DMS153 treated with DMSO at 0.1 percent for 48 hours (cell line): ENCODE results near the gene ZBTB16.

Experiments used
- DNase-seq: peaks from one replicate; lab custom pipeline; 2025; ENCODE audit not compliant: unreplicated experiment; lab: John Stamatoyannopoulos, UW

ZBTB16 gene

DNA sequence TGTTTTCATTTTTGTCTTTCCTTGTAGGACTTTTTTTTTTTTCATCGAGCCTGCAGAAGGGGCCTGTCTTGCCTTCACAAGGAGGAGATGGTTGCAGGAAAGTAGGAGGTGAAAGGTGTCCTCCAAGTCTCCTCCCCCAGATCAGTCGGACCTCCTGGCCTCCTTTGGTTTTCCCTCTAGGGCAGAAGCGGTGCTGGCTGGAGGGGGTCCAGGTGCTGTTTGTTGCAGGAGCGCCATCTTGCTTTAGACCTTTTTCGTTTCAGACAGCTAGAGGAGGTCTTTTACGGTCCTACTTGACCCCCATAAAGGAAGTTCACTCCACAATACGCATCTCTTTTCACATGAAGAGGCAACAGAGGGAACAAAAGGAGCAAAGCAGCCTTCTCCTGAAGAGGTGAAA lies 66.0 kb downstream of the ZBTB16 start:
- DNase-seq, result no peak

DNA sequence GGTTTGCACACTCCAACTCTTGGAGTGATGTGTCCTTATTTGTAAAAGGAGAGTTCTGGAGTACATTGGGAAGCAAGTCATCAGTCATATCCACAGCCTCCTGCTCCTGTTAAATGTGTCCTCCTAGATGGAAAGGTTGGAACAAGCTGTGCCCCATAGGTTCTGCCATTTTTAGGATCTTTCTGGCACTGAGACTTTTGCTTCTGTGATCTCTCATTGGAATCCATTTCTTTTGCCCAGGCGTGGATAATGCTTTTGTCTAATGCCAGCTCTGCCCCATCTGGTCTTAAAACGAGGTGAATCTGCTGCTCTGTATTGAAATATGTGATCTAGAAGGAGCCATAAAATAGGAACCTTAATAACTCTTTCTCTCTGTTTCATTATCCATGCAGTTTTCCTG lies 66.4 kb downstream of the ZBTB16 start:
- no peak for DNase-seq

DNA sequence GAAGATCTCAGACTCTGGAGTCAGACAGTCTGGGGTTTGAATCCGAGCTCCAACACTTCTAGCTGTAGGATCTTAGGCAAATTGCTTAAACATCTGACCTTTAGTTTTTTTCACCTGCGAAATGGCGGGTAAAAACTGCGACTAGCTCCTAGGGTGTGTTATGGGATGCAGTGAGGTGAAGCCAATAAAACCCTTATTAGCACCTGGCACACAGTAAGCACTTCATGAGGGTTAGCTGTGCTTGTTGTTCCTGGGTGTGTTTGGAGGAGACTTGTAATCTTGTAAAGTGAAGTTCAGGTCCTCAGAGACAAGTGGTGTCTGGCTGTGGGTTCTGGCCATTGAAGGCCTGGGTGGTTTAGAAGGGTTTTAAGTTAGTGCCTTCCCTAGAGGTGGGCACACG lies 68.9 kb downstream of the ZBTB16 start:
- no peak for DNase-seq

DNA sequence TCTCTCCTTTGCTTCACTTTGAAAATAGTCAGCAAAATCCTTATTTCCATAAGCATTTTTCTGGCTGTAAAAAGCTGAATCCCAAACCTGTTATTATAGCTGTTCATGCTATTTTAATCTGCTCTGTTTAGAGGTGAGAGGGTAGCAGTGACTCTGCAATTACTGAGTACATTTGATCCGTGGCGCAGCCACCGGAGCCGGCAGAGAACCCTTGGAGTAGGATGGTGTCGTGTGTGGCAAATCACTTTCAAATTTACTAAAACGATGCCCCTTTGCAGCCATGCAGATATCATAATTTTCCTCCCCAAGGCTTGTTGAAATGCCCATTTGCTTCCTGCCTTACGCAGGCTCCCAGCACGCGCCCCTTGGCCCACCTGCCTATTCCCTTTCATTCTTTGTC lies 69.6 kb downstream of the ZBTB16 start:
- DNase-seq, result no peak

DNA sequence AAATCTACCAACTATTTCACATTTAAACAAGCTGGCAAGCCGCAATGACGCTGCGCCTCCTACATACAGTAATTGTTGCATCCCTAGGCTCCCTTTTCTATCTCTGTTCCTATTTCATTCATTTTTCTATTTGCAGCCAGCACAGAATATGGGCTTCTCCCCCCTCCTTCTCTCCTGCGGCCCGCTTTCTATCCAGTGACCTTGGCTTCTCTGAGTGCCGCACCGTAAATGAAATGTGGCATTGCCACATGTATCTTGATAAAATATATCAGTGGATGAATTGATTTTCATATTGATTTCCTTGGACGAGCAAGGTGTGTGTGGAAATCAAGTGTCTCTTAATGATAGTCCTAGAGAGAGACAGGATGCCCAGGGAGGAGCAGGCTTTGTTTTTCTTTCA lies 70.2 kb downstream of the ZBTB16 start:
- no peak for DNase-seq

DNA sequence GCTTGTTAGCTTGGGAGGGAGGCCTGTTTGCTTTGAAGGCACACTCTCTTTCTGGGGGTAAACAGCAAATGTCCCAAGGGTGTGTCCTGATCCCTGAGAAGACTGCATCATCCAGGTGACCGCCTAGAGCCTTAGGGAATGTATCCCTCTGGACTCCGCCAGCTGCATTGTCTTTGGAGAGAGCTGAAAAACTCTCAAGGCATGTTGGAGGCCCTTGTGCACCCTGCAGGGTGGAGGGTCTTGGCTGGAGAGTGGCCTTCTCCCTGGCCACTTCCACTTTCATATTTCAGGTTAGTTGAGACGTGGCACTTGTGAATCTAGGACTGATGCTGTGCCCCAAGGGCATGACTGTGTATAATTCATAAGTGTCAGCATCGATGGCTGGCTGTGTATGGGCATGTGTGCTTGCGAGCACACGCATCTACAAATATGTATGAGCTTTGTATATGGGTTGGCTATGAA lies 70.6 kb downstream of the ZBTB16 start:
- no peak for DNase-seq

DNA sequence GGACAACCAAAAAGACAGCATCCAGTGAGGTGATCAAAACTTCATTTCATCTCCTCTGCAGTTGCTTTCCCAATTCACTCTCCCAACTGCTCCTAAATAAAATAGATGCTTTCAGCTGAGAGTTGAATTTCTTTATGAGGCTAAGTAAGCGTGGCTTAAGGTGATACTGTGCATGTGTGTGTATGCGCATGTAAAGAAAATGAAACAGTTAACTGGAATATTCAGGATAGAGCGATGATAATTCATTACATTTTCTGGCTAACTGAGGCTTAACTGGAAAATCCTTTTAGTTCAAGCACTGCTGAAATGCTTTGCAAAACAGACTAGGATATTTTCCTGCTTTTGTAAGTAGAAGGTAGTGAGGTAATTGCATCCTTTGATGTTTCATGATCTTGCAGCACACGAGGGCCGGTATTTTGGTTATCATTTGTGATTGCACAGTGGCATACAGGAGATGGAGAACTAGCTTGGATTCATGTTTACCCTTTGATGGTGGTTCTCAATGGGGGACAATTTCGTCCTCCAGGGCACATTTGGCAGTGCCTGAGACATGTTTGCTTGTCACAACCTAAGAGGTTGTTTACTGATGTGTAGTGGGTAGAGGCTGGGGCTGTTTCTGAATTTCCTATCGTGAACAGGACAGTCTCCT lies 71.2 kb downstream of the ZBTB16 start:
- DNase-seq, result no peak

DNA sequence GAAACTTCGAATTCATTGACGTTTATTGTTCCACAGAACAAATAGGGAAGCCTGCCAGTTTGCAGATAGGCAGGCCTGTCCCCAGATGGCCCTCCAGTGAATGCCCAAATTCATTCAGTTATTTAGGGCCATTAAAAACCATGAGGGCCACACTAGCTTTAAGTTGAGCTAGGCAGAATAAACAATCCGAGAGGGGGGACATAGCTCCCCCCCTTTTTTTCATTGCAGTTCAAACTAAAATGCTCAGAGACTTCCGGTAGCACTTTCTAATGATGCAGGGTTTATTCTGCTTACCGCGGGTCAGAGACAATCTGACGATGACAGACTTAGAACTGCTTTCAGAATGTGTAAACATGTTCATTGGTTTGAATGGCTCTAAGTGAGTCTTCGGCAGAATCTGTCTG lies 72.0 kb downstream of the ZBTB16 start:
- peak; percentile 69 for DNase-seq

DNA sequence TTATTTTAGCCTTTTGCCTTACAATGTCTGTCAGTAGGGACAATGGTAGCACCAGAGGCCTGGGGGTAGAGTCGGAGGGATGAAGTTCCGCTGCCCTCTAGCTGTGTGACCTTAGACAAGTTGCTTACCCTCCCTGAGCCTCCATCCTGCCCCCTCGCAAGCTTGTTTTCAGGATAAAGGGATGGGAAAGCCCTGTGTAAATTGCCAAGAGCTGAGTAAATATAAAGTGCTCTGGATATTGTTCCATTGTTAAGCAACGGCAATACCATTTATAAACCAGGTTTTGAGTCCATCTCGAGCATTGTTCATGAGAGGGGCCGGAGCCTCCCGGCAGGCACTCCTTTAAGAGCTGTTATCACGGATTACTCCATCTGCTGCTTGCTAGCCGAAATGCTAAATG lies 72.9 kb downstream of the ZBTB16 start:
- peak; percentile 32 for DNase-seq

DNA sequence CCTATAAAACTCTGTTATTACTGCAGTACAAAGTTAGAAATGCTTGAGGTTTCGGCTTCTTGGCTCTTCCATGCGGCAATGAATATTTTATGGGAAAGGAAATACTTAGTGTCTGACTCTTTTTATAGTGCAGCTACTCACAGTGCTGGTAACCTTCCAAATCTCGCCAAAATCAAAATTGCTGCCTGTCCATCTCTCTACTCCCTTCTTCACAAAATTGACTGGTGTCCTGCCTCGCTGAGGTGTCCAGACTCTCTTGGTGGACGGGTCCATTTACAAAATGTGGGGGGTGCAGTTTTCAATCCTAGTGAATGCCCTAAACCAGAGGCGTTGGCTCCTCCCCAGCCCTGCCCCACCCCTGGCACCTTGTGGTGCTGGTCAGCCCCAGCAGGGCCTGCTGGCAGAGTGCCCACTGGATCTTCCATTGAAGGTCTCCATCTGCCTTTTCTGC lies 73.5 kb downstream of the ZBTB16 start:
- DNase-seq, result no peak

DNA sequence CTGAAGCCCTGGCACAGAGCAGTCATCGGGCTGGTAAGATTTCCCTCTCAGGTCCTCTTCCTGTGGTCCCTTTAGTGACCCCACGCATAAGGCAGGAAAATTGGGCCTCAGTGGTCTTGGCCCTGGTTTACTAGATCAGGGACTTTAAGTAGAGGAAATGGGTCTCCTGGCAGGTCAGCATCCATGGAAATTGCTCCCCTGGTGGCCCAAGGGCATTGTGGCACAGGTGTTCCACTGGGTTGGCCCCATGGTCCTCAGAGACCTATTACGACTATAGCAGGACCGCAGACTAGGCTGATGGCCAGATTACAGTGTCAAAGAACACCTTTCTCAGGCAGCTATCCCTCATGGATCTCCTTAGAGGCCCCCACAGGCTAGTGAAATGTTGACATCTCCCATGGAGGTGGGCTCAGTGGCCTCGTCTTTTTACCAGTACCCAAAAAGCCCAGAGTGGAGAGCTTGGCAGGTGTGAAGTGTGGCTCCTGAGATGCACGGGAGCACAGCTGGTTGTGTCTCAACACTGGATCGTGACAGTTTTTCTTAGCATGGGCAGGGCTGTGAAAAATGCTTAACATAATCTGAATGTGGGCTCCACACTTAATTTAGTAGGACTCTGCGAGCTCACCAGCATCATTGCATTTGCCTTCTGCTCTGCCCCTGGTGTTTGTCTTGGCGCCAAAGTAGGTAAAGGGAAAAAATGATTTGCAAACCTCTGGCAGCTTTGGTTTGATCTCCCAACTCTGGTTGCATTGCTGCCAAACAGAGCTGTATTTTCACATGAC lies 74.2 kb downstream of the ZBTB16 start:
- no peak for DNase-seq

DNA sequence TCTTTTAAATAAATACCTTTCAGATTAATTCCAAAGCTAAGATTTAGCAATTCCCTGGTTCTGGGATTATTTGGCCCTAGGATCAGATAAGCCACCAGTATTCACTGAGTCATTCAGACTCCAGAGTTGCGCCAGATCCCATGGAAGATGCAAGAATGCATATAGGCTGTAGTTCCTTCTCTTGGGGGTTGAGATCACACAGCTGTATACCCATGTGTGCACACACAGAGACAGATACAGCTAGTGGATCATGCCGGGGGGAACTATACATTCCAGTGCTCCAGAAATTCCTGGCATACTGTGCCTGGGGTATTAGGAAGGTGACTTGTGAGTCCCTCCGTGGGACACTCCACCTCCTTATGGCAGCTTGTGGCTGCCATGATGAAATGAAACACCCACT lies 75.4 kb downstream of the ZBTB16 start:
- no peak for DNase-seq

DNA sequence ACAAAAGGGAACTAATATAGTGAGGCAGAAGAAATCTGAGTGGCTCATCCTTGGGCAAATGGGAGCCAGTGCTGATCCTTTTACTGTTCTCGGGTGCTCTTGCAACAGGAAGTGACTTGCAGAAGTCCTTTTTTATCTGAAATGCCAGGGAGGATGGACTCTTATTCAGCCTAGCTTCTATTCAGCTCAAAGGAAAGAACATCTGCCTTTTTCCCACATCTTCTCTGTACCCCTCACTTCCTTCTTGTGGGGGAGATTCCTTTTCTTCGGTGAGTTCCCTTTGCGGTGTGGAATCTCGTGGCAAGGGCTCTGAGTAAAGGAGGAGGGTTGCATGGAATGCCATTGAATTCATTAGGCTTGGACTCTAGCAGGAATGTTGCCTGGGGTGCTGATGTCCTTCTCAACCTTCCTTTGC lies 76.2 kb downstream of the ZBTB16 start:
- DNase-seq, result no peak

DNA sequence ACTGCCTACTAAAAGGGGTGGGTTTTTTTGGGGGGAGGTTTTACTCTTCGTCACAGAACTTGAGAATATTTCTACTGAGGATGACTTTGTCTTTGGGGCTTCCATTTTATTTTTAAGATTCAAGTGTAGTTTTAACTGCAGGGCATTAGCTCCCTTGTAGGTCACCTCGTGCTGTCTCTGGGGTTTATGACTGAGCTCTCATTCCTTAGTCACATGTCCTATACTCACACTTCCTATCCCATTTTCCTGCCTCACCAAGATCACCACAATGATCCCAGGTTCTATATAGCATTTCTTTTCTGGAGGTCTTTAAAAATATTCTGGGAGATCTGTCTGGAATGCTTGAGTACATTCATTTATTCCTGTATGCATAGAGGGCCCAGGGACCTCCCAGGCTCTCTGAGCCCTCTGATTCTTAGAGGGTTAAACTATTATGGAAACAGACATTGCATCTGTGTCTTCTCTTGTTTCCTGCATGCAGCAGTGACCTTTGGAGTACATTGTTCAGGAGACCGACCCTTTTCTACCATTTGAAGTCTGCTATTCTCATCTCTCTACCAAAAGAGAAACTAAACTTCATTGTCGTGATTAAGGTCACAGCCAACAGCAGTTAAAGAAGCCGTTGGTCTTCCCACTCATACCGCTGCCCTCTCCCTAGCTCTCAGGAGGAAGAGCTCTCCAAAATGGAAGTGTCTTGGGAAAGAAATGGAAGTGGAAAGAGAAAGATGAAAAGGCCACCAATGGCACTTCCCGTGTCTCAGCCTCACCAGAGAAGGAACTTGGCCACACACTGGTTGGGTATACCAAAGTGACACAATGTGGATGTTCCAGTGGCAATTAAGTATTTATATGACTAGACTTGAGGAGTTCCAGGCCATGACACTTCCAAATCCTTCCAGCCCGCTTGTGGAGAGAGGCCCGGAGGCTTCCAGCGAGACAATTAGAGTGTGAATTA lies 77.5 kb downstream of the ZBTB16 start:
- no peak for DNase-seq

DNA sequence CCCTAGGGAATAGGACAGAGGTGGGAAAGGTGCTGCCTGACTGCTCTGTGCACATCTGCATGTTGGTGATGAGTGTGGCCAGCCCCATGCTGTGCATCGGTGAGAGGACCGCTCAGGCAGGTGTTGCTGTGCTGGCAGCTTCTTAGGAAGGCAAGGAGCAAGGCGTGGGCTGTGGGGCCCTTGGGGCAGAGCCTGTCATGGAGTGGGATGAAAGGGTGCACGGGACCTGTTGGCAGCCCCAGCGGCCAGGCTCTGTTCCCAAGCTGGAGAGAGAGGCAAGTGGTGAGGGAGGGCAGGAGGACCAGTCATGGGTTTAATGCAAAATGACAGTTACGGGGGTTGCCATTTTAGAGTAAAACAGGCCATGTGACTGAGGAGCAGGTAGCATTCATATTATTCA lies 78.3 kb downstream of the ZBTB16 start:
- DNase-seq, result no peak

DNA sequence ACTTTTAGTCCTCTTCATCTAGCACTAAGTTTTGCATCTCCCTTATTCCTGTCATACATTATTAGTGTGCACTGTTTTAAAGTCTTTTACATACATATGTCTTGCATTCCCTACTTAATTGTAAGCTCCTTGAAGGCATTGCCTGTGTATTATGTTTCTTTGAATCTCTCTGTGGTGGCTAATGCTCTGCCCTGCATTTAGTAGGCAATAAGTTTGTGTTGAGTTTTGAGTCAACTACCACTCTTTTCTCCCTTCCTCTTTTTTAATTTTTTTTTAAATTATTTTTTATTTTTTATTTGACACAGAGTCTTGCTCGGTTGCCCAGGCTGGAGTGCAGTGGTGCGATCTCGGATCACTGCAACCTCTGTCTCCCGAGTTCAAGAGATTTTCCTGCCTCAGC lies 78.9 kb downstream of the ZBTB16 start:
- no peak for DNase-seq

DNA sequence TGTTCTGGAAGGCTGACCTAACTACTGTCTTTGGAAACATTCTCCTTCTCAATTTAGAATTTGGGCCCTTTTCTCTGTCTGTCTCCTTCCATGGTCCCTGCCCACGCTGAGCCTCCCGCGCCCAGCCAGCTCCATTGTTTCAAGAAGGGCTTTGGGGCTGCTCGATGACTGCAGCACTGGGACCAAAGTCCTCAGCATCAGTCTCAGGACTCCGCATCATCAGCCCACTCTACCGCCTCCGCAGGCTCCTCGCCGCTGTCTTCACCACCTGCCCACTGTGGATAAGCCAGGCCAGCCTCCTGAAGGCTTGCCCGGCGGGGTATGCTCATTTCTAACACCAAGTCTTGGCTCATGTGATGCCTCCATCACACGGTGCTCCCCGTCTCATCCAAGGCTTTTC lies 81.3 kb downstream of the ZBTB16 start:
- no peak for DNase-seq

DNA sequence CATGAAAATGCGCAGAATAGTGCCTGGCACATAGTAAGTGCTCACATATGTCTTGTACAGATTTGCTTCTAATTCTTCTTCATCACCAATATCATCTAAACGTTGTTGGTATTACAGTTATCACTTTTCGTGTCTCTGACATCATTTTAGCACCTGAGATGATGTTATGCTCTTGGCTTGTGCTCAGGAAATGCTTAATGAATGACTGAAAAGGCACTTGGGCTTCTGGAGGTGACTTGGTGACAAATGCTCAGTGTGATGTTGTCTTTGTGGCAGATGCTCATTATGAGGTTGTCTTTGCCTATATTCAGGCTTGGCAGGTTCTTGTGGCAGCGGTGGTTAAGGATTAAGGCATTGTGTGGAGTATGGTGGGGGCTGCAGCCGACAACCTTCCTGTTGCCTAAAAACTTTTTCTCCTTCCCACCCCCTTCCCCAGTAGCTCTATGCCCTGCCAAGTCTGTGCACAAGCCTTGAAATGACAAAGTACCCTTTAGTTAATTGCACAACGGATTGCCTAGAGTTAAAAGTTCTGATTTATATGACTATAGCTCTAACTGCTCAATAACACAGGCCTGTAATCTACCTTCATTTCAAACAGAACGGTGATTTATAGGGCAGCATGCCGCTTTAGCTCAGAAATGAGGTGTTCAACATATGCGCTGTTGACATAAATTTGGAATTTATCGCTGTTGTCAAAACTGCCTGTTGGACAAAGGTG lies 82.5 kb downstream of the ZBTB16 start:
- no peak for DNase-seq

DNA sequence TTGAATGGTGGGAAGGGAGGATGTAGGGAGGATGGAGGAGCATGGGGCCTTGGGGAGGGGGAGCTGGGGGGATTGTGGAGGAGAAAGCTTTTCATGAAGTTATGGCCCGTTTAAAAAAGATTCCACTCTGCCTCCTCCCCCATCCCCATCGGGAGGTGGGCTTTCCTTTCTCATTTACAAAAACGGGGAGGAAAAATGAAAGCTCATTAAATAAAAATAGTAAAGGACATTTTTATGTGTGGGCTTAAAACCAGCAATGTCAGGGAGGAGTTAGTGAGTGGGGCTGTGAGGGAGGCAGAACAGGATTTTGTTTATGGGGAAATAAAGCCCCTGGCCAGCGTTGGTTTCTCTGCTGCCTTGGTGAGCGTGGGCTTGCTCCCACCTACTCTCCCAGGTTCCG lies 83.2 kb downstream of the ZBTB16 start:
- no peak for DNase-seq

DNA sequence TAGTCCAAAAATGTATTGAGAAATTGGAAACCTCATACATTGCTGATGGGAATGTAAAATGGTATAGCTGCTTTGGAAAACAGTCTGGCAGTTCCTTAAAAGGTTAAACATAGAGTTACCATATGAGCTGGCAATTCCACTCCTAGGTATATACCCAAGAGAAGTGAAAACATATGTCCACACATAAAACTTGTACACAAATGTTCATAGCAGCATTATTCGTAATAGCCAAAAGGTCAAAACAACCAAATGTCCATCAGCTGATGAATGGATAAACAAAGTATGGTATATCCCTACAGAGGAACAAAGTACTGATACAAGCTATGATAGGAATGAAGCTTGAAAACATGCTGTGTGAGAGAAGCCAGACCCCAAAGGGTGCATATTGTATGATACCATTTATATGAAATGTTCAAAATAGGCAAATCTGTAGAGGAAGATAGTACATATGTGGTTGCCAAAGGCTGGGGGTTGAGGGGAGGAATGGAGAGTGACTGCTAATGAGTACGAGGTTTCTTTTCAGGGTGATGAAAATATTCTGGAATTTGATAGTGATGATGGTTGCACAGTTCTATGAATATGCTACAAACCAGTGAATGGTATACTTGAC lies 85.8 kb downstream of the ZBTB16 start:
- no peak for DNase-seq
